GM12878 (cell line): ENCODE results near the gene SLCO2A1. TPM values are rescaled to one million over a fixed set of nuclear protein-coding genes. Genes with fewer than 3 reads are reported as not detected.

ENCODE experiments used
- CTCF ChIP-seq, 3 experiments: IDR thresholded peaks in 2 of 3; conservative IDR thresholded peaks in 1 of 3; 2 replicates each; pipeline ENCODE4 v1.5.1; 2011; ENCODE audit warnings: low read depth in 3 of 3, low read length in 3 of 3, mild to moderate bottlenecking in 3 of 3, control low read depth in 2 of 3, moderate library complexity in 2 of 3, inconsistent platforms in 1 of 3, mixed read lengths in 1 of 3; ENCODE audit not compliant: control insufficient read depth in 2 of 3, insufficient read depth in 1 of 3; ENCODE audit errors: extremely low read depth in 1 of 3
- DPF2 ChIP-seq: fragments of 450-650 bp; IDR thresholded peaks from 2 replicates; pipeline ENCODE4 v1.6.1; 2017; ENCODE audit warnings: mild to moderate bottlenecking
- EZH2 ChIP-seq: IDR thresholded peaks from 2 replicates; pipeline ENCODE4 v1.6.1; 2012; ENCODE audit warnings: low read depth, mild to moderate bottlenecking, control low read depth, inconsistent platforms, low read length, borderline replicate concordance; ENCODE audit not compliant: control insufficient read depth
- GATAD2B ChIP-seq: fragments of 450-650 bp; conservative IDR thresholded peaks from 2 replicates; pipeline ENCODE4 v1.6.1; 2017; ENCODE audit warnings: low read depth, mild to moderate bottlenecking, moderate library complexity
- IKZF1 ChIP-seq: fragments of 450-650 bp; conservative IDR thresholded peaks from 2 replicates; pipeline ENCODE4 v1.6.1; 2017; ENCODE audit warnings: antibody characterized with exemption, mild to moderate bottlenecking
- JUNB ChIP-seq: IDR thresholded peaks from 2 replicates; pipeline ENCODE4 v1.6.1; 2016; ENCODE audit warnings: antibody characterized with exemption, mild to moderate bottlenecking
- LARP7 ChIP-seq: fragments of 450-650 bp; IDR thresholded peaks from 2 replicates; pipeline ENCODE4 v1.6.1; 2017; ENCODE audit warnings: mild to moderate bottlenecking
- NR2F1 ChIP-seq: fragments of 450-650 bp; conservative IDR thresholded peaks from 2 replicates; pipeline ENCODE4 v1.6.1; 2017; ENCODE audit warnings: mild to moderate bottlenecking
- SMARCA5 ChIP-seq: fragments of 450-650 bp; IDR thresholded peaks from 2 replicates; pipeline ENCODE4 v1.6.1; 2017; ENCODE audit warnings: mild to moderate bottlenecking
- SMC3 ChIP-seq: IDR thresholded peaks from 2 replicates; pipeline ENCODE4 v1.6.1; 2011; ENCODE audit warnings: low read length, improper control_type of control experiment, borderline replicate concordance
- SP1 ChIP-seq: IDR thresholded peaks from one replicate; pipeline ENCODE4 v1.6.1; 2011; ENCODE audit warnings: low read depth, low read length
- SUPT20H ChIP-seq: IDR thresholded peaks from 2 replicates; pipeline ENCODE4 v1.6.1; 2011; ENCODE audit warnings: low read depth, mild to moderate bottlenecking, low read length, moderate library complexity, borderline replicate concordance; ENCODE audit not compliant: control insufficient read depth
- TCF12 ChIP-seq: IDR thresholded peaks from 2 replicates; pipeline ENCODE4 v1.6.1; 2011; ENCODE audit warnings: low read depth, mild to moderate bottlenecking, low read length
- polyA plus RNA-seq, 11 experiments: library from polyadenylated mRNA; depleted of rRNA in 4 of 11; unstranded in 6 of 11; stranded (reverse) in 5 of 11; fragments of >200 nt; fragmentation: Nextera tagmentation in 4 of 11; fragmentation: Illumina TruSeq in 1 of 11; extraction: Ambion mirVana in 4 of 11; extraction: Trizol in 1 of 11; gene quantifications; 1 replicate in 1 of 11; 2 replicates in 10 of 11; pipeline versions ENCODE4 v1.2.1 to v1.2.3, GENCODE V29; 2011 to 2016; ENCODE audit warnings: inconsistent platforms in 2 of 11, missing spikeins in 2 of 11, low read depth in 1 of 11
- total RNA-seq, 4 experiments: library from RNA; depleted of rRNA in 3 of 4; stranded (reverse); fragments of >200 nt in 3 of 4; fragmentation: Illumina TruSeq in 1 of 4; extraction: Trizol in 1 of 4; gene quantifications; 2 replicates each; pipeline versions ENCODE4 v1.2.1 to v1.2.3, GENCODE V29; 2013 to 2021
- TF ChIP-seq, protein P1 (sequence below): fragments of 450-650 bp; conservative IDR thresholded peaks from 2 replicates; pipeline ENCODE4 v1.6.1; 2017; ENCODE audit warnings: mild to moderate bottlenecking, moderate library complexity
- TF ChIP-seq, protein P2 (sequence below): fragments of 450-650 bp; IDR thresholded peaks from 2 replicates; pipeline ENCODE4 v1.6.1; 2016; ENCODE audit warnings: mild to moderate bottlenecking

SLCO2A1 gene
- total and polyA plus RNA-seq, 10 of the 15 experiments (the other 5 are each of a cell fraction or from before 2014, with no cell fraction given) = 0.05 TPM; not detected in 9

DNA sequence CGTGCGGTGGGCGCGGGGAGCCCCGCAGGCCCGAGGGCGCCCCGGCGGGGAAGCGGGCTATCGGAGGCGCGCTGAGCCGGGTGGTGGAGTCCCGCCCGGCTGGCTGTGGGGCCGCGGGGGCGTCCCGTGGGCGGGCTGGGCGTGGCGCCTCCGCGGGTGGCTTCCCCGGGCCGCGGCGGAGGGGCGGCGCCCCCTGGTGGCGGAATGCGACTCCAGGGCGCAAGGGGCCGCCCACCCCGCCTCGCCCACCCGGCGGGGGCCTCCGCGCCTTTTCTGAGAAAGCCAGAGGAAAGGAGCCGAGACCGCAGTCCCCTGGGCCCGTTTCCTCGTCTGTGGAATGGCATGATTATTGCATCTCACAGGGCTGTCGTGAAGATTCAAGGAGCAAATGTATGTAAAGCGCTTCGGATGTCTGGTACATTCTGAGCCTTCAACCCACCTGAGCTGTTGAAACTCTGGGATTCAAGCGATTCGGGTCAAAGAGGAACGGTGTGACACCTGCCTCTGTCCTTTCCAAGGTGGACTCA lies 102.1 kb downstream of the SLCO2A1 start (continued):
- peak; percentile 62 for TF ChIP-seq IKZF1
- TF ChIP-seq SUPT20H = no peak
- TF ChIP-seq SMC3 = peak; percentile 50
- TF ChIP-seq, protein P1, sequence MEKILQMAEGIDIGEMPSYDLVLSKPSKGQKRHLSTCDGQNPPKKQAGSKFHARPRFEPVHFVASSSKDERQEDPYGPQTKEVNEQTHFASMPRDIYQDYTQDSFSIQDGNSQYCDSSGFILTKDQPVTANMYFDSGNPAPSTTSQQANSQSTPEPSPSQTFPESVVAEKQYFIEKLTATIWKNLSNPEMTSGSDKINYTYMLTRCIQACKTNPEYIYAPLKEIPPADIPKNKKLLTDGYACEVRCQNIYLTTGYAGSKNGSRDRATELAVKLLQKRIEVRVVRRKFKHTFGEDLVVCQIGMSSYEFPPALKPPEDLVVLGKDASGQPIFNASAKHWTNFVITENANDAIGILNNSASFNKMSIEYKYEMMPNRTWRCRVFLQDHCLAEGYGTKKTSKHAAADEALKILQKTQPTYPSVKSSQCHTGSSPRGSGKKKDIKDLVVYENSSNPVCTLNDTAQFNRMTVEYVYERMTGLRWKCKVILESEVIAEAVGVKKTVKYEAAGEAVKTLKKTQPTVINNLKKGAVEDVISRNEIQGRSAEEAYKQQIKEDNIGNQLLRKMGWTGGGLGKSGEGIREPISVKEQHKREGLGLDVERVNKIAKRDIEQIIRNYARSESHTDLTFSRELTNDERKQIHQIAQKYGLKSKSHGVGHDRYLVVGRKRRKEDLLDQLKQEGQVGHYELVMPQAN = 0 out of 2 replicates have a peak, but pooled peaks have one; percentile 51
- TF ChIP-seq EZH2 = no peak
- TF ChIP-seq SP1 = peak; percentile 44
- peak; percentile 91 for TF ChIP-seq GATAD2B
- TF ChIP-seq TCF12 = peak; percentile 51; the same call in 1 of the 2 replicates
- peak; percentile 67 for TF ChIP-seq DPF2
- peak; percentile 87 for TF ChIP-seq LARP7
- peak; percentile 59 to 72 (median 61); a peak in 5 of 6 replicates for TF ChIP-seq CTCF (IDR thresholded peaks at IDR 0.05 in 2 of 3, conservative IDR thresholded peaks at IDR 0.05 in 1 of 3; ENCODE audit: control insufficient read depth in 2 of 3, extremely low read depth in 1 of 3, insufficient read depth in 1 of 3, low read depth in 3 of 3, low read length in 3 of 3)
- TF ChIP-seq JUNB = no peak
- 0 out of 2 replicates have a peak, but pooled peaks have one; percentile 80 for TF ChIP-seq SMARCA5
- TF ChIP-seq, protein P2, sequence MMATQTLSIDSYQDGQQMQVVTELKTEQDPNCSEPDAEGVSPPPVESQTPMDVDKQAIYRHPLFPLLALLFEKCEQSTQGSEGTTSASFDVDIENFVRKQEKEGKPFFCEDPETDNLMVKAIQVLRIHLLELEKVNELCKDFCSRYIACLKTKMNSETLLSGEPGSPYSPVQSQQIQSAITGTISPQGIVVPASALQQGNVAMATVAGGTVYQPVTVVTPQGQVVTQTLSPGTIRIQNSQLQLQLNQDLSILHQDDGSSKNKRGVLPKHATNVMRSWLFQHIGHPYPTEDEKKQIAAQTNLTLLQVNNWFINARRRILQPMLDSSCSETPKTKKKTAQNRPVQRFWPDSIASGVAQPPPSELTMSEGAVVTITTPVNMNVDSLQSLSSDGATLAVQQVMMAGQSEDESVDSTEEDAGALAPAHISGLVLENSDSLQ = no peak
- peak; percentile 56; the same call in 1 of the 2 replicates for TF ChIP-seq NR2F1
- TF ChIP-seq, all 136 proteins: peak for 23
